PC-9 (cell line): Measurements from ENCODE around the gene SCRN3.

Experiments
- EZH2 ChIP-seq: fragments of 200-600 bp; sonication (generic); IDR thresholded peaks from 2 replicates; pipeline ENCODE4 v1.8.0; 2017; ENCODE audit warnings: antibody characterized with exemption, low read depth
- TF ChIP-seq, protein P1 (sequence below): fragments of 200-600 bp; sonication (generic); conservative IDR thresholded peaks from 2 replicates; pipeline ENCODE4 v1.6.1; 2017; ENCODE audit warnings: mixed run types, antibody characterized with exemption, mild to moderate bottlenecking, moderate library complexity

DNA sequence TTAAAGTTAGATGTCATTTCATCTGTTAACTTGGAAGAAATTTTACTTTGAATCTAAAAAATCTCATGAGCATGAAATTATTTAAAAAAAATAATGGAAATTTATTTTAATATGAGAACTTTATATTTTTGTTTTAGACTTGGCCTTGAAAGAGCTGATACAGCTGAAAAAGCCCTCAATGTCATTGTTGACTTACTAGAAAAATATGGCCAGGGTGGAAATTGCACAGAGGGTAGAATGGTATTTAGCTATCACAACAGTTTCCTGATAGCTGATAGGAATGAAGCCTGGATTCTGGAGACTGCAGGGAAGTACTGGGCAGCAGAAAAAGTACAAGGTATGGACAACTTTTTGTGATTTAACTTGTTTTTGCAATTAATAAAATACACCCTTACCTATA is 5.3 kb downstream of the SCRN3 start:
- TF ChIP-seq, protein P1, sequence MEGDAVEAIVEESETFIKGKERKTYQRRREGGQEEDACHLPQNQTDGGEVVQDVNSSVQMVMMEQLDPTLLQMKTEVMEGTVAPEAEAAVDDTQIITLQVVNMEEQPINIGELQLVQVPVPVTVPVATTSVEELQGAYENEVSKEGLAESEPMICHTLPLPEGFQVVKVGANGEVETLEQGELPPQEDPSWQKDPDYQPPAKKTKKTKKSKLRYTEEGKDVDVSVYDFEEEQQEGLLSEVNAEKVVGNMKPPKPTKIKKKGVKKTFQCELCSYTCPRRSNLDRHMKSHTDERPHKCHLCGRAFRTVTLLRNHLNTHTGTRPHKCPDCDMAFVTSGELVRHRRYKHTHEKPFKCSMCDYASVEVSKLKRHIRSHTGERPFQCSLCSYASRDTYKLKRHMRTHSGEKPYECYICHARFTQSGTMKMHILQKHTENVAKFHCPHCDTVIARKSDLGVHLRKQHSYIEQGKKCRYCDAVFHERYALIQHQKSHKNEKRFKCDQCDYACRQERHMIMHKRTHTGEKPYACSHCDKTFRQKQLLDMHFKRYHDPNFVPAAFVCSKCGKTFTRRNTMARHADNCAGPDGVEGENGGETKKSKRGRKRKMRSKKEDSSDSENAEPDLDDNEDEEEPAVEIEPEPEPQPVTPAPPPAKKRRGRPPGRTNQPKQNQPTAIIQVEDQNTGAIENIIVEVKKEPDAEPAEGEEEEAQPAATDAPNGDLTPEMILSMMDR: no peak
- TF ChIP-seq EZH2: no peak
